ENCODE measurements around the gene PALMD.

GRCh38 chr1:99670583-99670982 lies 24.7 kb downstream of the PALMD start:
- TF ChIP-seq, protein P1, sequence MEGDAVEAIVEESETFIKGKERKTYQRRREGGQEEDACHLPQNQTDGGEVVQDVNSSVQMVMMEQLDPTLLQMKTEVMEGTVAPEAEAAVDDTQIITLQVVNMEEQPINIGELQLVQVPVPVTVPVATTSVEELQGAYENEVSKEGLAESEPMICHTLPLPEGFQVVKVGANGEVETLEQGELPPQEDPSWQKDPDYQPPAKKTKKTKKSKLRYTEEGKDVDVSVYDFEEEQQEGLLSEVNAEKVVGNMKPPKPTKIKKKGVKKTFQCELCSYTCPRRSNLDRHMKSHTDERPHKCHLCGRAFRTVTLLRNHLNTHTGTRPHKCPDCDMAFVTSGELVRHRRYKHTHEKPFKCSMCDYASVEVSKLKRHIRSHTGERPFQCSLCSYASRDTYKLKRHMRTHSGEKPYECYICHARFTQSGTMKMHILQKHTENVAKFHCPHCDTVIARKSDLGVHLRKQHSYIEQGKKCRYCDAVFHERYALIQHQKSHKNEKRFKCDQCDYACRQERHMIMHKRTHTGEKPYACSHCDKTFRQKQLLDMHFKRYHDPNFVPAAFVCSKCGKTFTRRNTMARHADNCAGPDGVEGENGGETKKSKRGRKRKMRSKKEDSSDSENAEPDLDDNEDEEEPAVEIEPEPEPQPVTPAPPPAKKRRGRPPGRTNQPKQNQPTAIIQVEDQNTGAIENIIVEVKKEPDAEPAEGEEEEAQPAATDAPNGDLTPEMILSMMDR (conservative IDR thresholded peaks at IDR 0.05; ENCODE audit: low read length) = no peak
- TF ChIP-seq EZH2phosphoT487 (IDR thresholded peaks at IDR 0.05; ENCODE audit: borderline replicate concordance) = no peak
